HPDE6-E6E7 (cell line): Measurements from ENCODE around the gene EDDM3A.
"Not testable (repeated sequence)": the region's sequence is repeated elsewhere in the genome, so short reads cannot be mapped to it uniquely, and the experiment has no call there.

Source experiments
- DNase-seq: peaks from one replicate; pipeline ENCODE4 v3.0.0; 2011; ENCODE audit warnings: missing footprints; ENCODE audit errors: extremely low spot score

EDDM3A gene

DNA sequence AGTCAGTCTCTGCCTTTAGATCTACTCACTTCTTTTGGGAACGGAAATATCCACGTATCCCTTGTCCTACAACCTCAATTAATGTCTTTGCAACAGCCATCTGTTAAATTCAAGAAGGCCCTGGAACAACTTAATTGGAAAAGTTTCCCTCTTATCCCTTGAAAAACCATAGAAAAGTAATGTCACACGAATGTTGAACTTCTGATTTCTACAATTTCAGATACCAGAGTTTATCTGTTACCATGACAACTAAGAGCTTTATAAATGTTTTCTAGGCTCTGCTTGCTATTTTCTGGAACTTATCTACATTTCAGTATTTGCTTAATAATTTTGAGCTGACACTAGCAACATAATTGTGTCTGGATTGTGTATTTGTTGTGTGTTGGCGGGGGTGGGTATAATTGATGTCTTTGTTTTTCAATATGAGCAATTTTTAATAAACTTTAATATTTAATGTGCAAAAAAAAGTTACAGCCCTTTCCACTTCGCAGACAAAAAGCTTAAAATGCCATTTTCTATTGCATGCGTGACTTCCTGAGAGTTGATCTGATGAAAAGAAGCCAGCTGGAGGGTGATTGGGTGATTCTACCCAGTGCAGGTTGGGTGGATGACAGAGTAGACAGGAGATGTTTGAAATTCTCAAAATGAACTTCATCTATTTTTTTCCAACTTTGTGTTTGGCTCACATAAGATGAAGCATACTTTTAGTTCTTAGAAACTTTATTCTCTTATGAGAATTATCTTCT lies 11.8 kb upstream of the EDDM3A start:
- no peak for DNase-seq

- no peak for DNase-seq
These were observed 11.3 kb upstream of the EDDM3A start for GRCh38 chr14:20734430-20734806.

GRCh38 chr14:20738292-20738691 lies 7.4 kb upstream of the EDDM3A start:
- not testable (repeated sequence) for DNase-seq

DNA sequence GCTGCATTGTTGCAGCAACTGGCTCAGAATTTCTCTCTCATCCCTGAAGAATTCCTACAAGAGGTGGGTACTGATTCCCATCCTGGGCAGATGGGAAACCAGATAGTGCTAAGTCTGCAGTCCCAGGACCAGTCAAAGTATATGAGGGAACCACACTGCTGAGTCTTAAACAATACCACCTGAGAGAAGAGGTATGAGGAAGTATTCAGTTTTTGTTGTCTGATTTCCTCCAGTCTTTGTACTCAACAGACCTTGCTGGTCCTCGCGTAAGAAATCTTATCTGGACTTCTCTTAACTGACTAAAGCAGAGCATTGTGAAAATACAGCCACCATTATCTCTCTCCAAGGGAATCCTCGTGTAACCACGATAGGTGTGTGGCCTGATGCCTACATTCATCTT lies 3.6 kb upstream of the EDDM3A start:
- DNase-seq = no peak

GRCh38 chr14:20743556-20743955 lies 2.1 kb upstream of the EDDM3A start:
- DNase-seq = no peak

DNA sequence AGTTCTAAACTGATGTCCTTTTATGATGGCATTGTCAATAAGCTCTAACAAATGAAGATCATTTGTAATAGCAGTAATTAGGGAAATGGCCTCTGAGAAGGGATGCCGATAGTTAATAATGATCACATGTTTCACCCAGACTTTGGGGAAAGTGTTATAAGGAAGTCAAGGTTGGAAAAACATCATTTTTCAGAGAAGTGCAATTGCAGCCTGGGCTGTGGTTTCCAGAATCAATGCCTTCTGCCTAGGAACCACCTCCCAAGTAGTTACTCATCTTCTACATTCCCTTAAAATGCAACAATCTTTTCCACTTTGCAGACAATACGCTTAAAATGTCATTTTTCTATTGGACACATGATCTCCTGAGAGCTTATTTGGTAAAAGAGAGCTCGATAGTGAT lies 879 bp downstream of the EDDM3A start:
- no peak for DNase-seq

- no peak for DNase-seq
These were observed 2.8 kb downstream of the EDDM3A start for GRCh38 chr14:20748439-20748838.

DNA sequence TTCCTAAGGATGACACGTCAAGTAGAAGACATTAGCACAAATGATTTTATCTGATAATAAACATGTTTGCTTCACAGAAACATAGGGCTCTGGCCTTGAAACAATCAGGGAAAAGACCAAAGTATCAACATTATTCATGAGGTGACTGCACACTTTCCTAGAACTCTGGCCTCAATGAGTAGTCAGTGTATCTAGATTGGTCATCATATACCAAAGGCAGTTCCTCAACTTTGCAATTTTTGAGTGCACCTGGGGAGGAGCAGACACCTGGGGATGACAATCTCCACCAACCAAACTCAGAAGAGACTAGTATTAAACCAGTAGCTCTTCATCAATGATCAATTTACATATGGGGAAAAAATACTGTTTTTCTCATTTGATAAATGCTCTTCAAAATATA lies 4.5 kb downstream of the EDDM3A start:
- no peak for DNase-seq

- DNase-seq = no peak
These were observed 6.4 kb downstream of the EDDM3A start for GRCh38 chr14:20751963-20752562.

DNA sequence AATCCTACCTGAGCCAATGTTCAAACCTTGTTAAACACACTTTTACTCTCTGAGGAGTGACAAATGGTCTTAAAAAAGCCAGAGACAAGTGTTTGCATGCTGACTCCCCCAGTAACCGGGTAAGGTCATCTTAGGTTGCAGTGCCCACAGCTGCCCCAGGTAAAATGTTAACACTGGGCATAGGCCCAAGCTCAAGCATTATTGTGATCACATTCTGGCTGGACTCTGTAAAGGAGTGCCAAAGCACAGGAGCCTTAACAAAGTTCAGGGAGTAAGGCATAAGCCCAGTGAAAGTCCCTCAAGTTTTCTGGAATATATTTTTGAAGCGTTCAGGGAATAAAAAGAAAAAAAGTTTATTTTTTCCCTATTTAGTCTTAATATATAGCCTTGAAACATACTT lies 8.6 kb downstream of the EDDM3A start:
- no peak for DNase-seq

- DNase-seq = no peak
These were observed 9.3 kb downstream of the EDDM3A start for GRCh38 chr14:20755037-20755436.

GRCh38 chr14:20757965-20758364 lies 12.3 kb downstream of the EDDM3A start:
- no peak for DNase-seq

DNA sequence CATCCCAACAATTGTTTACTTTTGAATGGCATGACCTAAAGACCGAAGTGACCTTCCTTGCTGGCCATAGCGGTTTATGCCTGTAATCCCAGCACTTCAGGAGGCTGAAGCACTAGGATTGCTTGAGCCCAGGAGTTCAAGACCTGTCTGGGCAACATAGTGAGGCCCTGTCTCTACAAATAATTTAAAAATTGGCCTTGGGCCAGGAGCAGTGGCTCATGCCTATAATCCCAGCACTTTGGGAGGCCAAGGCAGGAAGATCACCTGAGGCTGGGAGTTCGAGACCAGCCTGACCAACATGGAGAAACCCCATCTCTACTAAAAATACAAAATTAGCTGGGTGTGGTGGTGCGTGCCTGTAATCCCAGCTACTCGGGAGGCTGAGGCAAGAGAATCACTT lies 13.8 kb downstream of the EDDM3A start:
- not testable (repeated sequence) for DNase-seq

DNA sequence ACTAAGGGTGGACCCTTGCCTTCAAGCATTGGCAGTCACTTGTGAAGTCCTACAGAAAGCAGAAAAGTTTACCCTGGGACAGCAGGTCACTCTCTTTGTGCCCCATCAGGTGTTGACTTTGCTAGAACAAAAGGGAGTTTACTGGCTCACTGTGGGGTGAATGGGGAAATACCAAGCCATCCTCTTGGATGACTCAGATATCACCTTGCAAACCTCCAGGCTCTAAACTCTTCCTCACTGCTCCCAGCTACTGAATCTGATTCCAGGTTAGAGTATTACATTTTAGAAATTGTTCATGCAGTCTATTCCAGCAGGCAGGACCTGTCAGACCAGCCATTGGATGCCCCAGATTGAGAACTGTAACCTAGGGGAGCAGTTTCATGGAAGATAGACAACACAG lies 15.3 kb downstream of the EDDM3A start:
- peak; percentile 16 for DNase-seq

GRCh38 chr14:20768593-20768892 lies 22.9 kb downstream of the EDDM3A start:
- DNase-seq = no peak

- DNase-seq = no peak
These were observed 23.7 kb downstream of the EDDM3A start for GRCh38 chr14:20769421-20769820.

DNA sequence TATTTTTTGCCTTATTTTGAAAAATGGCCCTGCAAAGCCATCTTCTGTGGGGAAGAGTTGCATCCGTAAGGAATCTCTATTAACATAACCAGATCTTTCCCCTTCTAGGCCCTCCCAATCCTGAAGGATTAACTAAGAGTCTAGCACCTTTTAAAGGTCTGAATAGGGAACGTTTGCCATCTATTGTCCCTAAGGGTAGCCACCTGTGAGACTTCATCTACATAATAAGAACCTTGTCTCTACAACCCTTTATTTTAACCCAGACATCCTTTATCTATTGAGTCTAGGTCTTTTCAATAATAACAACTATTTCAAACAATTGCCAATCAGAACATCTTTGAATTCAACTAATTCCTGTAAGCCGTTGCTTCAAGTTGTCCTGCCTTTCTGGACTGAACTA lies 27.0 kb downstream of the EDDM3A start:
- DNase-seq = no peak

DNA sequence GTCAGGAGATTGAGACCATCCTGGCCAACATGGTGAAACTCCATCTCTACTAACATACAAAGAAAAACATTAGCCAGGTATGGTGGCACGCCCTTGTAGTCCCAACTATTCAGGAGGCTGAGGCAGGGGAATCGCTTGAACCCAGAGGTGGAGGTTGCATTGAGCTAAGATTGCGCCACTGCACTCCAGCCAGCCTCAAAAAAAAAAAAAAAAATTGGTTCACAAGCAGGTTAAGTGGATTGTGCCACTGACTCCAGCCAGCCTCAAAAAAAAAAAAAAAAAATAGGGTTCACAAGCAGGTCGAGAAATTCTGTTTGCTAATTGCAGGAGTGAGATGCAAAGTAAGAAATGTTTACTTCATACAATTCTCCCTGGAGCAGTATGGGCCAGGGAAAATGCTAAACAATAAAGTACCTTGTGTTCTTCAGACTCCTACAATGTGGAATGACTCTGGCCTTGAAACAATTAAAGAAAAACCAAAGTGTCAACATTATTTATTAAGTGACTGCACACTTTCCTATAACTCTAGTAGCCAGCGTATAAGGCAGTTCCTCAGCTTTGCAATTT lies 28.7 kb downstream of the EDDM3A start:
- DNase-seq = no peak

- no peak for DNase-seq
These were observed 29.4 kb downstream of the EDDM3A start for GRCh38 chr14:20775043-20775442.

GRCh38 chr14:20775901-20776300 lies 30.2 kb downstream of the EDDM3A start:
- DNase-seq = no peak

DNA sequence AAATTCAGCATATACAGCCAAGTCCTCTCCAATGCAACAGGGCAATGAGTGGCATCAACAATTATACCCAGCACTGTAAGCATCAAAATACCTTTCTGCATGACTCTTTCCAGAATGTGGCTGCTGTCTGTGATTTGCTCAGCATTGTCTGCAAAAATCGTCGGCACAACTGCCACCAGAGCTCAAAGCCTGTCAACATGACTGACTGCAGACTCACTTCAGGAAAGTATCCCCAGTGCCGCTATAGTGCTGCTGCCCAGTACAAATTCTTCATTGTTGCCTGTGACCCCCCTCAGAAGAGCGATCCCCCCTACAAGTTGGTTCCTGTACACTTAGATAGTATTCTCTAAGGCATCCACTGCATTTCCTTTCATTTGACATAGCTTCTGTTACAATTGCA lies 36.1 kb downstream of the EDDM3A start:
- DNase-seq = no peak

- DNase-seq = no peak
These were observed 36.7 kb downstream of the EDDM3A start for GRCh38 chr14:20782280-20782890.

- no peak for DNase-seq
These were observed 41.3 kb downstream of the EDDM3A start for GRCh38 chr14:20787025-20787424.
